K562 (cell line): ENCODE results near the gene ITGB2. TPM values are rescaled to one million over a fixed set of nuclear protein-coding genes. Genes with fewer than 3 reads are reported as not detected.

ENCODE experiments used
- BRD9 ChIP-seq: fragments of 450-650 bp; IDR thresholded peaks from 2 replicates; pipeline ENCODE4 v1.6.1; 2018; ENCODE audit warnings: low read depth; ENCODE audit not compliant: partially characterized antibody
- CC2D1A ChIP-seq: fragments of 450-650 bp; IDR thresholded peaks from 2 replicates; pipeline ENCODE4 v1.6.1; 2017; ENCODE audit warnings: mild to moderate bottlenecking
- FOXO4 ChIP-seq: fragments of 450-650 bp; formaldehyde crosslinking; IDR thresholded peaks from 2 replicates; pipeline ENCODE4 v1.4.0; 2020; ENCODE audit warnings: mild to moderate bottlenecking, moderate library complexity
- GABPB2 ChIP-seq: fragments of 250-450 bp; sonication (Bioruptor Pico); conservative IDR thresholded peaks from 2 replicates; pipeline ENCODE4 v1.5.1; 2021; ENCODE audit warnings: mild to moderate bottlenecking
- GTF3C2 ChIP-seq: IDR thresholded peaks from 3 replicates; pipeline ENCODE4 v1.6.1; 2011; ENCODE audit warnings: borderline replicate concordance, mild to moderate bottlenecking, moderate library complexity; ENCODE audit not compliant: insufficient read length; ENCODE audit errors: extremely low read depth
- HDAC8 ChIP-seq: fragments of 450-650 bp; IDR thresholded peaks from 2 replicates; pipeline ENCODE4 v1.6.1; 2016; ENCODE audit warnings: mild to moderate bottlenecking, missing genetic modification characterization, moderate library complexity, missing compliant biosample characterization
- HMGXB4 ChIP-seq: sonication (generic); formaldehyde crosslinking; IDR thresholded peaks from 2 replicates; pipeline ENCODE4 v1.8.1; 2023; ENCODE audit warnings: mild to moderate bottlenecking, missing genetic modification reagents
- IRF2 ChIP-seq: sonication (generic); formaldehyde crosslinking; IDR thresholded peaks from 2 replicates; pipeline ENCODE4 v1.8.1; 2022; ENCODE audit warnings: mild to moderate bottlenecking, missing genetic modification reagents
- MAX ChIP-seq: sonication (generic); formaldehyde crosslinking; IDR thresholded peaks from 2 replicates; pipeline ENCODE4 v1.9.0; 2022; ENCODE audit warnings: mild to moderate bottlenecking, missing genetic modification reagents
- MCM3 ChIP-seq: fragments of 450-650 bp; IDR thresholded peaks from 2 replicates; pipeline ENCODE4 v1.6.1; 2016
- MEIS2 ChIP-seq: fragments of 450-650 bp; IDR thresholded peaks from 2 replicates; pipeline ENCODE4 v1.6.1; 2014; ENCODE audit warnings: mild to moderate bottlenecking; ENCODE audit not compliant: partially characterized antibody
- NFIX ChIP-seq: fragments of 250-450 bp; sonication (Bioruptor Pico); IDR thresholded peaks from 2 replicates; pipeline ENCODE4 v1.4.0; 2020; ENCODE audit warnings: low read depth, mild to moderate bottlenecking, moderate library complexity
- NRF1 ChIP-seq, 2 experiments: fragments of 450-650 bp; IDR thresholded peaks in 1 of 2; conservative IDR thresholded peaks in 1 of 2; 2 replicates each; pipeline ENCODE4 v1.6.1; 2014; ENCODE audit warnings: mild to moderate bottlenecking in 2 of 2
- SREBF2 ChIP-seq: sonication (generic); formaldehyde crosslinking; IDR thresholded peaks from 2 replicates; pipeline ENCODE4 v1.4.0; 2020; ENCODE audit warnings: mild to moderate bottlenecking, missing genetic modification reagents
- XRCC5 ChIP-seq: fragments of 200-400 bp; formaldehyde crosslinking; IDR thresholded peaks from 2 replicates; pipeline ENCODE4 v1.6.1; 2017; ENCODE audit warnings: low read depth, mild to moderate bottlenecking, low read length
- ZBTB7A ChIP-seq: IDR thresholded peaks from 2 replicates; pipeline ENCODE4 v1.6.1; 2011; ENCODE audit warnings: low read depth, mild to moderate bottlenecking, low read length, moderate library complexity, borderline replicate concordance; ENCODE audit not compliant: control insufficient read depth
- ZNF766 ChIP-seq: fragments of 200-800 bp; sonication (Bioruptor generic); conservative IDR thresholded peaks from 2 replicates; pipeline ENCODE4 v1.6.1; 2016; ENCODE audit warnings: missing genetic modification characterization, missing compliant biosample characterization
- ZNF77 ChIP-seq: fragments of 250-450 bp; sonication (Bioruptor Pico); IDR thresholded peaks from 2 replicates; pipeline ENCODE4 v1.5.0; 2020
- polyA plus RNA-seq, 8 experiments: library from polyadenylated mRNA; depleted of rRNA in 4 of 8; stranded (reverse) in 5 of 8; unstranded in 3 of 8; fragments of >200 nt; fragmentation: Nextera tagmentation in 2 of 8; fragmentation: Illumina TruSeq in 1 of 8; extraction: Ambion mirVana in 2 of 8; extraction: Trizol in 1 of 8; gene quantifications; 2 replicates each; pipeline versions ENCODE4 v1.2.1 to v1.2.3, GENCODE V29; 2011 to 2014; ENCODE audit warnings: inconsistent platforms in 1 of 8, missing spikeins in 1 of 8
- total RNA-seq, 7 experiments: library from RNA; depleted of rRNA in 6 of 7; stranded (reverse); fragments of >200 nt in 6 of 7; fragmentation: Illumina TruSeq in 2 of 7; extraction: Trizol in 2 of 7; gene quantifications; 2 replicates each; pipeline versions ENCODE4 v1.2.1 to v1.2.3, GENCODE V29; 2011 to 2021; ENCODE audit warnings: low replicate concordance in 1 of 7
- TF ChIP-seq, protein P1 (sequence below): fragments of 450-650 bp; IDR thresholded peaks from 2 replicates; pipeline ENCODE4 v1.6.1; 2017; ENCODE audit warnings: antibody characterized with exemption
- TF ChIP-seq, protein P2 (sequence below): fragments of 250-450 bp; sonication (Bioruptor Pico); IDR thresholded peaks from 2 replicates; pipeline ENCODE4 v1.4.0; 2020

ITGB2 gene
- total and polyA plus RNA-seq, 9 of the 15 experiments (the other 6 are each of a cell fraction or from before 2014, with no cell fraction given): 0.07 to 1.3 (median 0.51) TPM; not detected in 2

DNA sequence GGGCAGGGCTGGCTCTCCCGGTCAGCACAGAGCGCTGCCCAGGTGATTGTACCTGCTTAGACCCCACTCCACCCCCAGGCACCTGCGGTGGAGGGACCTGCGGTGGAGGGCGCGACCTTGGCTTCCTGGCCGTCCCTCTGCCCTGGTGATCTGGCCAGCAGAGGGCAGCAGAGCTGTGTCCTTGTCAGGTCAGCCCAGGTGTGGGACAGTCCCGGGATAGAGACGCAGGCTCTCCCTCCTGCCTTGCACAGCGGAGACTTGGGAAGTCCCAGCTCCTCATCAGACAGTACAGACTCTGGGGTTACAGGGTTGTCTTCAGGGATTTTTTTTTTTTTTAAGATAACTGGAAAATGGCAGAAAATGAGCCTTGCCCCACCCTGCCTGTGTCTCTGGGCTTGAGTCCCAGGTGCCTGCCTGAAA is 29.1 kb upstream of the ITGB2 start (continued):
- no peak for TF ChIP-seq HDAC8
- TF ChIP-seq SREBF2 (CRISPR knock-in tag): no peak
- TF ChIP-seq, protein P1, sequence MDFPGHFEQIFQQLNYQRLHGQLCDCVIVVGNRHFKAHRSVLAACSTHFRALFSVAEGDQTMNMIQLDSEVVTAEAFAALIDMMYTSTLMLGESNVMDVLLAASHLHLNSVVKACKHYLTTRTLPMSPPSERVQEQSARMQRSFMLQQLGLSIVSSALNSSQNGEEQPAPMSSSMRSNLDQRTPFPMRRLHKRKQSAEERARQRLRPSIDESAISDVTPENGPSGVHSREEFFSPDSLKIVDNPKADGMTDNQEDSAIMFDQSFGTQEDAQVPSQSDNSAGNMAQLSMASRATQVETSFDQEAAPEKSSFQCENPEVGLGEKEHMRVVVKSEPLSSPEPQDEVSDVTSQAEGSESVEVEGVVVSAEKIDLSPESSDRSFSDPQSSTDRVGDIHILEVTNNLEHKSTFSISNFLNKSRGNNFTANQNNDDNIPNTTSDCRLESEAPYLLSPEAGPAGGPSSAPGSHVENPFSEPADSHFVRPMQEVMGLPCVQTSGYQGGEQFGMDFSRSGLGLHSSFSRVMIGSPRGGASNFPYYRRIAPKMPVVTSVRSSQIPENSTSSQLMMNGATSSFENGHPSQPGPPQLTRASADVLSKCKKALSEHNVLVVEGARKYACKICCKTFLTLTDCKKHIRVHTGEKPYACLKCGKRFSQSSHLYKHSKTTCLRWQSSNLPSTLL: no peak
- TF ChIP-seq NFIX (CRISPR knock-in tag): no peak
- peak; percentile 48; the same call in 1 of the 2 replicates for TF ChIP-seq CC2D1A
- 0 out of 2 replicates have a peak, but pooled peaks have one; percentile 71 for TF ChIP-seq XRCC5
- TF ChIP-seq ZNF766 (CRISPR knock-in tag): no peak
- TF ChIP-seq BRD9: no peak
- TF ChIP-seq GTF3C2: no peak
- no peak for TF ChIP-seq NRF1 (conservative IDR thresholded peaks at IDR 0.05 in 1 of 2, IDR thresholded peaks at IDR 0.05 in 1 of 2)
- TF ChIP-seq HMGXB4: no peak
- no peak for TF ChIP-seq MEIS2
- no peak for TF ChIP-seq IRF2
- no peak for TF ChIP-seq MAX (CRISPR knock-in tag)
- peak; percentile 63; the same call in 1 of the 2 replicates for TF ChIP-seq ZBTB7A
- TF ChIP-seq ZNF77 (CRISPR knock-in tag): no peak
- no peak for TF ChIP-seq MCM3
- TF ChIP-seq FOXO4 (CRISPR knock-in tag): no peak
- no peak for TF ChIP-seq GABPB2
- TF ChIP-seq, protein P2, sequence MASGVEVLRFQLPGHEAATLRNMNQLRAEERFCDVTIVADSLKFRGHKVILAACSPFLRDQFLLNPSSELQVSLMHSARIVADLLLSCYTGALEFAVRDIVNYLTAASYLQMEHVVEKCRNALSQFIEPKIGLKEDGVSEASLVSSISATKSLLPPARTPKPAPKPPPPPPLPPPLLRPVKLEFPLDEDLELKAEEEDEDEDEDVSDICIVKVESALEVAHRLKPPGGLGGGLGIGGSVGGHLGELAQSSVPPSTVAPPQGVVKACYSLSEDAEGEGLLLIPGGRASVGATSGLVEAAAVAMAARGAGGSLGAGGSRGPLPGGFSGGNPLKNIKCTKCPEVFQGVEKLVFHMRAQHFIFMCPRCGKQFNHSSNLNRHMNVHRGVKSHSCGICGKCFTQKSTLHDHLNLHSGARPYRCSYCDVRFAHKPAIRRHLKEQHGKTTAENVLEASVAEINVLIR: no peak
